GM21576 (cell line): ENCODE data around the gene NBAS.
"Not testable (repeated sequence)": the region's sequence is repeated elsewhere in the genome, so short reads cannot be mapped to it uniquely, and the experiment has no call there.

Source experiments
- ATAC-seq: cut with Tn5 transposase; IDR thresholded peaks from one replicate; pipeline ENCODE4 v1.9.1; 2021; ENCODE audit warnings: mild to moderate bottlenecking, moderate library complexity; ENCODE audit not compliant: unreplicated experiment

The NBAS gene

GRCh38 chr2:15429032-15429431 lies 132.1 kb downstream of the NBAS start:
- no peak for ATAC-seq

GRCh38 chr2:15427987-15428386 lies 133.1 kb downstream of the NBAS start:
- no peak for ATAC-seq

DNA sequence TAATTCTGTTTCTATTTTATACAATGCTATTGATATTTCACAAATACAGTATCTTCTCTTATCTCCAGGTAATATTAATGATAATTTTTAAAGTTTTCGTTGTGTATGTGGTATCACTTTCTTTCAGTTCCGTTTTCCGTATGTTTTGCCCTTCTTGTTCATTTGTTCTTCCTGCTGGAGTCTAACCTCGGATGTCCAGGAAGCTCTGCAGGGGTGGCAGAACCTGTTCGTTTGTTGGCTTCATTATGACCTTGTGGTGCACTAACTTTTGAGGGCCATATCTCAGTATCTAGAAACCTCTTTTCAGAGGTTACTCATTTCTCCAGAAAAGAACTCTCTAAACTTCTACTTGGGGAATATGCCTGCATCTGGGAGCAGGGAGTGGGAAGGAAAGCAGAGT lies 134.5 kb downstream of the NBAS start:
- no peak for ATAC-seq

GRCh38 chr2:15425712-15426111 lies 135.4 kb downstream of the NBAS start:
- no peak for ATAC-seq

GRCh38 chr2:15421753-15422152 lies 139.4 kb downstream of the NBAS start:
- ATAC-seq = no peak

GRCh38 chr2:15415748-15416147 lies 145.4 kb downstream of the NBAS start:
- no peak for ATAC-seq

DNA sequence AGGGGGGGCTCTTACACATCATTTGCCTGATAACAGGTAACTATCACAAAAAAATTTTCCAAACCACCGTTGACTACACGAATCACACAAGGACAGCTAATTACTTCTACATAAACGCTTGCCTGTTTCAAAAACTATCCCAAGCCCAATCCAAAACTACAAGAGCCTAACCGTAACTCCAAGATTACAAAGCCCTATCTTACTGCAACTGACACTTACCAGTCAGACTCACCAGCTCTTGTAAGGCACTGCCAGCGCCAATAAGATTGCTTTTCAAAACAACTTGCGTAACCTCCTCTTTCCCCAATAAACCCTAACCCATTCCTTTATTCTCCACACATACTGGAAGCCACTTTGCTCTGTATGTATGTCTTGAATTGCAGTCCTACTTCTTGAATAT lies 148.4 kb downstream of the NBAS start:
- no peak for ATAC-seq

DNA sequence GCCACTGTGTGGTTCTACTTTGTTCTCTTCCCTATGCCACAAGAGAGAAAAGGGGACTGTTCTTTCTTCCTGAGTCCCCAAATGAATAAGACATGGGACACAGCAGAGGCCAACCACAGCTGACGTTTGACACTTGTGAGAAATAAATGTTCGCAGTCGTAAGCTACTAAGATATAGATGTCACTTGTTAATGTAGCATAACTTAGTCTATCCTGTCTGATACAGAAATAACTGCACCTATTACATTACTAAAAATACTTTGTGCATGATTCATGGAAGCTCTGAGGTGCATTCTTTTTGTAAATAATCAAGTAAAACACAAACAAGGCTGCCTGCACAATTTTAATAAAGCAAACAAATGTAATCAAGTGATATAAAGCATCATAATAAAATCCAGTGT lies 148.8 kb downstream of the NBAS start:
- no peak for ATAC-seq

- ATAC-seq = no peak
Observed at GRCh38 chr2:15410884-15411283, 150.2 kb downstream of the NBAS start.

- no peak for ATAC-seq
Observed at GRCh38 chr2:15408759-15409158, 152.4 kb downstream of the NBAS start.

- no peak for ATAC-seq
Observed at GRCh38 chr2:15407666-15408065, 153.5 kb downstream of the NBAS start.

GRCh38 chr2:15404511-15404910 lies 156.6 kb downstream of the NBAS start:
- not testable (repeated sequence) for ATAC-seq

DNA sequence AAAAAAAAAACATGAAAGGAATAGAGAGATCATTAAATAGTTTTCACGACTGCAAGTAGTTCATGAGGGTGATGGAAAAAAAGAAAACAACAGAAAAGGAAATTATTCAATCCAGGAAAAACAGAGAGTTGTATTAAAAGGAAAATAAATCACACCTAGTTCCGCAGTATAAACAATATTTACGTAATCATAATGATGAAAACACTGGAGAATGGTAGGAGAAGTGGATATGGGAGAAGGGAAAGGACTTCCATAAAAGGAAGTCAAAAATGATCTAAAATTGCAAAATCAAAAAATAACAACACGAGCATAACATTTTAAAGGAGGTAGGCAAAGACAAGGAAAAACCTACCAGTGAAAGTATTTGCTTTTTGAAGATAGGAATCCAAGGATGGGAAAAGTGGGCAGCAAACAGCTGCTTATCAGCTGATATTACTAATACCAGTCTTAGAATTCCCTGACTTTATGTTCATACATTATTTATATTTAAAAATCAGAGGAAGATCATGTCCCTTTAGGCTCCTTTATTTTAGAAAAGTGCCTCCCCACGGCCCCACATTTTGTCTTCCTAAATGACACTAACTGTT lies 160.8 kb downstream of the NBAS start:
- no peak for ATAC-seq

DNA sequence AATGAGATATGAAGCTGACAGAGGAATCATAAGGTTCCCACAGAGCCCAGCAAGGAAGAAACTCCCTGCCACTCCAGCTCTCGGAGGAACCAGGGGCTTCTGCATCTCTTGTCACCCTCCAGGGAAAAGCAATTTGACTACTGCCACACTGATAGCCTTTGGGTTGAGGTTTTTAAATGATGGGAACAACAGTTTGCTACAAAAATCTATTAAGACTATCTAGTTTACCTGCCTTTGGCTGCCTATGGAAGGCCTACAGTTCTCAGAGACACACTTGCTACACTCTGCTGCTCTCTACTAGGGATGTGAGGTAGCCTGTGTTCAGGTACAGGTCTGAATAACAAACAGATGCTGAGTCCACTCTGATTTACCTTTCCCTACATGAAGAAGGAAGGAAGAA lies 161.9 kb downstream of the NBAS start:
- ATAC-seq = no peak

GRCh38 chr2:15391751-15392150 lies 169.4 kb downstream of the NBAS start:
- ATAC-seq = no peak

DNA sequence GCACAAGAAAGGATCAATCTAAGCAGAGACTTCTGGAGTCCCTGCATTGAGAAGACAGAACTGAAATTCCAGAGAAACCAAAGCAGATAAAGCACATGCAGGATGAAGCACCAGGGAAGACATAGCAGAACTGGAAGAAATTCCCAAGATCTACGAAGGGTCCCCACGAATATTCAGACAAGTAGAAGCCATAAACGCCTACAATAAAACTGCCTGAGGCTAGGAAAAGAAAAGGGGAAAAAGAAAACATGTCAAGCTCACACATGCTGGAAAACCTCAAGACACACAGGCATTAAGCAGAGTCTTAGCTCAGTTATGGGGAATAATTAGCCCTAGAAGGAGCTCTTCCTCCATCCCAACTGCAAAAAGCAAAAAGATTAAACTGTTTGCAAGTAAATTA lies 171.2 kb downstream of the NBAS start:
- no peak for ATAC-seq

- no peak for ATAC-seq
Observed at GRCh38 chr2:15389326-15389700, 171.8 kb downstream of the NBAS start.

DNA sequence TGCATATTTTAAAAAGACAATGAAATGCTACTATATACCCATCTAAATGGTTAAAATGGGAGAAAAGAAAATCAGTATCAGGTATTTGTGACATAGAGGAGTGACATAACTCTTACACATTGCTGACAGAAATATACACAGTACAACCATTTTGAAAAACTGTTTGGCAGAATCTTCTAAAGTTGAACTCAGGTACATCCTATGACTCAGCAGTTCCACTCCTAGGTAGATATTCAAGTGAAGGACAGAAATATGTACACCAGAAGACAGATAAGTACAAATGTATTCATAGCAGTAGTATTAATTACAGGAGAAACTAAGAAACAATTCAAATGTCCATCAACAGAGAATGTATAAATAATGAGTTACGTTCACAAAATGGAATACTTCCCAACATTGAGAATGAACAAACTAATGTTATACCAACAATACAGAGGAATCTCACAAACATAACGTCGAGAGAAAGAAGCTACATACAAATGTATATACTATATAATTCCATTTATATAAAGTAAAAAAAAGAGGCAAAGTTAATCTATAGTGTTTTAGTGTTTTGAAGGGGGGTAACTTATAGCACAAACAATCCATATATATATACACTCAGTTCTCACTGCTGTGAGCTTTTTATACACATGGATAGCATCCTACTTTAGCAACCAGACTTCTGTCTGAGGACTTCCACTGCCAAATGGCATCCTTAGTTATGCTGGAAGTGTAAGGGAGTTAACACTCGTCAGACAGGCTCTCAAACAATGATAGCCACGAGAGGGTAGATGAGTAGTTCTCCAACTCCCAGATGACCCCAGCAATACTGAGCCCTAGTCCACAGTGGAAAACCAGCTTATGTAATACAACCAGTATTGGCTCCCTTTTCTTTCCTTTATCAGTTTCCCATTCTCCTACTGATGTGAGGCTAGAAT lies 172.5 kb downstream of the NBAS start:
- ATAC-seq = no peak

DNA sequence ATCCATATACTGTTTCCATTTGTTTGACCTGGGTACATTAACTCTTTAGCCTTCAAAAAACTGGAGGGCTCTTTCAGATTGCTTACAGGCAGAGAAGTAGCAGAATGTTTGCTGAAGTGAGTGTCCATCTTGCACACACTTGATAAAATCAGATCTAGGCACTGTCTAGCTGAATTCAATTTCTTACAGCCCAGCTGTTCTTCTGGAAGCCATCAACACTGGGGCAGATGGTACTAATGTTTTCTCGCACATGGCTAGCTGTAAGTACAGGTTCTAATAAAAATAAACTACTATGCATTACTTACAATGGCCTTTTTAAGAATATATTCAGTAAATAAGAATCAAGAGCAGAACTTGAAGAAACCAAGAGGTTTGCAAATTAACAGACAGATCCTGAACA lies 175.9 kb downstream of the NBAS start:
- no peak for ATAC-seq

DNA sequence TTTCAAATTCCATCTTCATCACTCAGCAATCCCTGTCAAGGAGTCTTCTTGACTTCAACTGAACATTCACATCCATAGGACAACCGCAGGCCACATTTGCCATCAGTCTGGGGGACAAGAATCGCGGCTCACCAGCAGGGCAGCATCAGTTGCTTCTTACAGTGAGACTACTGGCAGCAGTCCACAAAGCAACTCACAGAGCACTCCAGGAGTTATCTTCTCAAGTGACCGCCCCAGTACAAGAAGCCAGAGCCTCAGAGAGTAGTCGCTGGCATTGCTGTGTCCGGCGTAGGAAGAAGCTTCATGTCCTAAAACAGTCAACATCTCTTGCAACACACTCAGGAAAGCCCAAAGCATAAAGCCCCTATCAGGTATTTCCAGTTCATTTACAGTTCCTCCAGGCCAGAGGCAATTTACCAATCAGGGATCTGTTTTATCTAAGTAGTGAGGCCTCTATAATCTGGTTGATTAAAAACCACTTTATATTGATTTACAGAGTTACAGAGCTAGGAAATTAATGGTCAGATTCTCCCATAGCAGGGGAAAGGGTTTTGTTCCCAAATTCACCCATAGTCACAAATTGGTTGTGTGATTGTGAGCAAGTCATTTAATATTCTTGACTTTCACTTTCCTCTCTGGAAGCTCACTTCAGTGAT lies 177.3 kb downstream of the NBAS start:
- no peak for ATAC-seq

DNA sequence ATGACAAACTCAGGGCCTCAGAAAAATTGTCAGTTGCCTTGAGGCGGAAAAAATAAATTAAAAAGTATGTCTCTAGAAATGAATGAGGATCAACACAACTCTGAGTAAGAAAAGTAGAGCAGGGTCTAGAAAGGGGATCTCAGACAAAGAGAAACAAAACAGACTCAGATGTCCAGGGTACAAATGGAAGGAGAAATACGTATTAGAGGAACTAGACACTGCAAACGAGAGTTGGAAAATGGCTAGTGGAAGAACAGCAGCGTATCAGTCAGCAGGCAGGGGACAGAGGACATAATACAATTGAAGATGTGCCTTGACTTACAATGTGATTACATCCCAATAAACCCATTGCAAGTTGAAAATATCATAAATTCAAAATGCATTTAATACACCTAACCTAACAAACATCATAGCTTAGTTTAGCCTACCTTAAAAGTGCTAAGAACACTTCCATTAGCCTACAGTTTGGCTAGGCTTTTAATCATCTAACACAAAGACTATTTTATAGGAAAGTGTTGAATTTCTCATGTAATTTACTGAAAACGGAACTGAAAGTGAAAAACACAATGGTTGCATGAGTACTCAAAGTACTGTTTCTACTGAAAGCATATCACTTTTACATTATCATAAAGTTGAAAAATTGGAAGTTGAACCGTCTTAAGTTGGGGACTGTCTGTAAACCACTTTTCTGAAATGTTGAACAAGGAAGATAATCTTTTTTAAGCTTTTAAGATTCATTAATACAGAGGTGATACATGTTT lies 182.8 kb downstream of the NBAS start:
- peak; percentile 88 for ATAC-seq
